OCI-LY3 (cell line): ENCODE results near the gene PLCB2.

Experiments used
- H2AFZ ChIP-seq: fragments of 200-600, 300-600 bp; shearing (Covaris generic); 2 replicates; pipeline ENCODE4 v1.6.0; 2014; ENCODE audit warnings: antibody characterized with exemption, low read depth, low read length
- H3K27ac ChIP-seq: fragments of 200-600, 300-600 bp; sonication (generic); 2 replicates; pipeline ENCODE4 v1.5.1; 2014; ENCODE audit warnings: mild to moderate bottlenecking, low read length, moderate library complexity, mixed read lengths
- H3K27me3 ChIP-seq: fragments of 200-600, 300-600 bp; sonication (generic); 2 replicates; pipeline ENCODE4 v1.6.1; 2014; ENCODE audit warnings: low read depth, low read length, mixed read lengths
- H3K36me3 ChIP-seq: fragments of 200-600, 300-600 bp; sonication (generic); replicated peaks from 2 replicates; pipeline ENCODE3; 2014; ENCODE audit warnings: low read depth, low read length, mixed read lengths
- H3K4me1 ChIP-seq: fragments of 300-600, 200-600 bp; sonication (generic); 2 replicates; pipeline ENCODE4 v1.6.1; 2014; ENCODE audit warnings: low read length, mixed read lengths
- H3K4me2 ChIP-seq: fragments of 200-600, 300-600 bp; sonication (generic); 2 replicates; pipeline ENCODE4 v1.6.1; 2014; ENCODE audit warnings: low read length, mixed read lengths
- H3K4me3 ChIP-seq: fragments of 300-600, 200-600 bp; sonication (generic); 2 replicates; pipeline ENCODE4 v1.5.1; 2014; ENCODE audit warnings: antibody characterized with exemption, mild to moderate bottlenecking, low read length, moderate library complexity
- H3K79me2 ChIP-seq: fragments of 300-600, 200-600 bp; shearing (Covaris generic); 2 replicates; pipeline ENCODE4 v1.6.1; 2014; ENCODE audit warnings: mild to moderate bottlenecking, low read length, mixed read lengths
- H3K9ac ChIP-seq: fragments of 300-600, 200-600 bp; shearing (Covaris generic); 2 replicates; pipeline ENCODE4 v1.6.0; 2014; ENCODE audit warnings: mild to moderate bottlenecking, low read length, moderate library complexity
- H3K9me3 ChIP-seq: fragments of 200-600, 300-600 bp; shearing (Covaris generic); 2 replicates; pipeline ENCODE4 v1.6.1; 2014; ENCODE audit warnings: low read length, mixed read lengths; ENCODE audit not compliant: insufficient read depth
- H4K20me1 ChIP-seq: fragments of 200-600, 300-600 bp; sonication (generic); 2 replicates; pipeline ENCODE4 v1.6.1; 2016; ENCODE audit warnings: low read length, mixed read lengths; ENCODE audit not compliant: insufficient read depth
- CTCF ChIP-seq: fragments of 200-600, 300-600 bp; sonication (generic); IDR thresholded peaks from 2 replicates; pipeline ENCODE4 v1.5.1; 2014; ENCODE audit warnings: antibody characterized with exemption, low read length, low read depth
- EZH2phosphoT487 ChIP-seq: fragments of 200-600 bp; shearing (Covaris generic); IDR thresholded peaks from 2 replicates; pipeline ENCODE4 v1.6.1; 2018; ENCODE audit warnings: antibody characterized with exemption, mixed run types, low read depth

Gene PLCB2

GRCh38 chr15:40289140-40289775, 18.5 kb downstream of the PLCB2 start:
- H3K9me3 ChIP-seq: no peaks in the 10 kb centered on the region
- H3K4me1 ChIP-seq: peaks cover 14% of the 10 kb centered on the region
- no peaks in the 10 kb centered on the region for H4K20me1 ChIP-seq
- H3K79me2 ChIP-seq: no peaks in the 10 kb centered on the region
- no peak overlapping the region for H3K4me3 ChIP-seq
- H3K9ac ChIP-seq: no peak overlapping the region
- no peaks in the 10 kb centered on the region for H3K27me3 ChIP-seq
- H2AFZ ChIP-seq: no peak overlapping the region
- TF ChIP-seq EZH2phosphoT487: no peak
- peak; percentile 10; the same call in 1 of the 2 replicates for TF ChIP-seq CTCF
- no peak overlapping the region for H3K4me2 ChIP-seq
- no peak overlapping the region for H3K27ac ChIP-seq
- H3K36me3 ChIP-seq: no peaks in the 10 kb centered on the region

GRCh38 chr15:40287968-40288367, 19.8 kb downstream of the PLCB2 start:
- Histone ChIP-seq H3K27me3 (no peaks in the 10 kb centered on the region), H4K20me1 (no peaks in the 10 kb centered on the region), H3K27ac (no peak overlapping the region), H3K79me2 (no peaks in the 10 kb centered on the region), H3K4me1 (peaks cover 14% of the 10 kb centered on the region), H2AFZ (no peak overlapping the region), H3K4me2 (no peak overlapping the region), H3K4me3 (no peak overlapping the region), H3K9me3 (no peaks in the 10 kb centered on the region), H3K36me3 (no peaks in the 10 kb centered on the region), H3K9ac (no peak overlapping the region)
- TF ChIP-seq CTCF: no peak
- TF ChIP-seq EZH2phosphoT487: no peak

- TF ChIP-seq CTCF (no peak), EZH2phosphoT487 (no peak)
- Histone ChIP-seq H3K4me1 (peaks cover 14% of the 10 kb centered on the region), H3K27me3 (no peaks in the 10 kb centered on the region), H3K9me3 (no peaks in the 10 kb centered on the region), H3K36me3 (no peaks in the 10 kb centered on the region), H3K4me3 (no peak overlapping the region), H2AFZ (no peak overlapping the region), H3K4me2 (no peak overlapping the region), H3K27ac (no peak overlapping the region), H3K79me2 (no peaks in the 10 kb centered on the region), H3K9ac (no peak overlapping the region), H4K20me1 (no peaks in the 10 kb centered on the region)
Measured at GRCh38 chr15:40287505-40287904, 20.2 kb downstream of the PLCB2 start.

GRCh38 chr15:40286794-40287193, 20.9 kb downstream of the PLCB2 start:
- no peak overlapping the region for H2AFZ ChIP-seq
- H3K4me3 ChIP-seq: no peak overlapping the region
- no peak for TF ChIP-seq EZH2phosphoT487
- no peak for TF ChIP-seq CTCF
- no peaks in the 10 kb centered on the region for H3K27me3 ChIP-seq
- H3K36me3 ChIP-seq: no peaks in the 10 kb centered on the region
- H3K4me2 ChIP-seq: no peak overlapping the region
- H3K9me3 ChIP-seq: no peaks in the 10 kb centered on the region
- no peak overlapping the region for H3K27ac ChIP-seq
- peaks cover 14% of the 10 kb centered on the region for H3K4me1 ChIP-seq
- no peaks in the 10 kb centered on the region for H4K20me1 ChIP-seq
- no peak overlapping the region for H3K9ac ChIP-seq
- no peaks in the 10 kb centered on the region for H3K79me2 ChIP-seq
